NCI-H2081 treated with DMSO at 0.1 percent for 48 hours (cell line): ENCODE results near the gene CPNE8.

Experiments used
- DNase-seq: peaks from one replicate; lab custom pipeline; 2025; lab: John Stamatoyannopoulos, UW

Gene CPNE8

DNA sequence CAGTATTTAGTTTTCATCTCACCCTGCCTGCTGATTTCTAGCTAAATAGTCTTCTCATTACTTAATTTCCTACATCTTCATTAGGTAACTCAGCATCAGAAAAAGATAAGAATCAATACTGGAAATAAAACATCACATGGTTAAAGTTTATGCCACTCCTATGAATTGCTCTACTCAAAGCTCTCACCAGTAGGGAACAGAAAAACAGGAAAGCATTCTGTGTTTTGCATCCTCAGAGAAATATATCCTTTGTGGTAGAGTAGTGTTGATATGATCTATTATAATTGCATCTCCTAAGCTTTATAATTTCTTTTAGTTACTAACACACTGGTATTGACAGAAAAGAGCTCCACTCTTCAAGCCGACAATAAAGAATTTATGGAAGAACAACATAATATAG lies 9.9 kb downstream of the CPNE8 start:
- DNase-seq: no peak

DNA sequence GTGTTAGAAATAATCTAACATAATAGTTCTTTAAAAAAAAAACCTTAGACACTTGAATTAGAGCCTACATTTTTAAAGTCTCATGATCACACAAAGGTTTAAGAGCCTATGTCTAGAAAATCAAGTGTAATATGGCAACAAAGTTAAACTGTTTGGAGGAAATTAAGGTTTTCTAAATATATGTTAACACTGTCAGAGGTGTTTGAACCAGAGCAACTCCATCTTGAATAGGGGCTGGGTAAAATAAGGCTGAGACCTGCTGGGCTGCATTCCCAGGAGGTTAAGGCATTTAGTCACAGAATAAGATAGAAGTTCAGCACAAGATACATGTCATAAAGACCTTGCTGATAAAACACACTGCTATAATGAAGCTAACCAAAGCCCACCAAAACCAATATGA lies 12.4 kb downstream of the CPNE8 start:
- no peak for DNase-seq

- no peak for DNase-seq
Measured at GRCh38 chr12:38892087-38892786, 13.2 kb downstream of the CPNE8 start.

DNA sequence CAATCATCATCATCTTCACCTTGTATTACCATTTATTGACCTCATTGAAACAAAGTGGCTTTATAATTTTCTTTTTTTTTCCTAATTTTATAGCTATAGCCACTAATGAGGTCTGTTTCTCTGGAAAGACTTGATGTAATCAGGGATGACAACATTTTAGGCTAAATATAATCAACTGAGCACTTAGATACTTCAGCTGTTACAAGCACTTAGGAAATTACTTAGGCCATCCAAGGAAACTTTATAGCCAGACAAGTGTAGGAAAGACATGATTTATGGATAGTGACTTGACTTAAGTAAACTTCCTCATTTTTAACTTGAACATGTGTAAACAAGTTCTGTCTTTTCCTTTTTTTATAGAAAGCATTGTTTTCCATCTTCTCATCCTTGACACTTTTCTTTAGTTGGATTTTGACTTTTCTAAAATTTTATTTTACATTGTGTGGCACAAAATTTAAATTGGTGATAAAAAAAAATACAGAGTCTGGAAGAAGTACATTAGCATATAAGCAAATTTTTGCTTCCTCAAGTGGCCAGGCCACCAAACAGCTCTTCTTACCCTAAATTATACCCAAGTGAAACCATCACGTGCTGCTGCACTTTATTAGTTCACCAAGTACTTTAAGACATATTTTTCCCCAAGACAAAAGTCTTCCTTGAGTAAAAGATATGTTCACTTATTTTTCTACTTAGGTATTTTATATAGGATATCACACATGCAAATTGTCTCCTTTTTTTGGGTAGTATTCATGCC lies 15.1 kb downstream of the CPNE8 start:
- DNase-seq: no peak

- no peak for DNase-seq
Measured at GRCh38 chr12:38889297-38889815, 16.0 kb downstream of the CPNE8 start.

DNA sequence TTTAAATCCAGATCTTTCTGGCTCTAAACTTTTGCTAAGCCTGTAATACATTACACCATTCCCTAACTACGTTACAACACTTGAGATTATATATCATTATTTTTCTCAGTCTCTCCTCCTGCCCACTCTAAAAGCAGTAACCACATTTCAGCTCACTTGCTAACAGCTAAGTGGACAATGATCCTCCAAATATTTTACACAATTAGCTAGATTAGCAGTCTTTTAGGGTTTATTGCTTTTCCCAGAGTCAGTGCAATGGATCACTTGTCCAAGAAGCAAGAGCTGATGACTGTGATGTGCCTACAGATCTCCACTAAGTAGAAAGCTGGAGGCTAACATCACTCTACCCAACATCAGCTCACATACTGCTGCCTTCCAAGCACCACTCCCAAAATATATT lies 17.6 kb downstream of the CPNE8 start:
- DNase-seq: no peak

- no peak for DNase-seq
Measured at GRCh38 chr12:38886931-38887330, 18.5 kb downstream of the CPNE8 start.

- no peak for DNase-seq
Measured at GRCh38 chr12:38886064-38886463, 19.3 kb downstream of the CPNE8 start.

DNA sequence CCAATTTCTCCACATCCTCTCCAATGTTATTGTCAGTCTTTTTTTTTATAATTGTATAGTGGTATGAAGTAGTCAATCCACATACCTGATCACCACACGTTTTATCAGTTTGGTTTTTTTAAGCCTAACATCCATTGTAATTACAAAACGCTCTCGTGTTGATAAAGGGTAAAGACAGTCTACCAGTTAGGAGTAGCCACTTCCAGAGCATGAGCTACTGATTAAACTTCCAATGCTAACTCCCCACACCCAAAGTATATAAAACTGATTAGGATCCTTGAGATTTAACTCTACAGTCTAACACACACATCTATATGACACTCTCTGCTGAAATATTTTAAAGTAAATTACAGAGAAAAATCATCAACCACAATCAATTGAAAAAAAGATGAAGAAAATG lies 20.7 kb downstream of the CPNE8 start:
- no peak for DNase-seq

DNA sequence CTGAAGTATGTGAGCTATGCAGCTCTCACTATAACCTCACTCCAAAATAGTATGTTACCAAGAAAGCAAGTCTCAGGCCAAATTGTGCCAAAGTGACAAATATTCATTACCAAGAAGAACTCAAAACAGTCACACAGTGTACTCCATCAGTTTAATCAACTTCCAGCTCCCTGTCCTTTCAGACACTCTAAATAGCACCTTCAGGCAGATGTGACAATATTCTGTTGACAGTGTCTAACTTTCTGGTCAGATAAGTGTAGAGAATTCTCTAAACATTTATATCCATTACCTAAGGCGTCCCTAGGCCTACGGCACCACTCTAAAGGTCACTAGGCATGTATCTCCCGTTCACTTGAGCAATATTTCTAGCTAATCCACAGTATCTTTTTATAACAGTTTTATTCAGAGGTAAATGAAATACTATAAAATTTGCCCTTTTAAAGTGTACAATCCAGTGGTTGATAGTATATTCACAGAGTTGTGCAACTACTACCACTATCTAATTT lies 21.7 kb downstream of the CPNE8 start:
- DNase-seq: no peak

- DNase-seq: no peak
Measured at GRCh38 chr12:38880288-38880687, 25.1 kb downstream of the CPNE8 start.

- no peak for DNase-seq
Measured at GRCh38 chr12:38878986-38879385, 26.4 kb downstream of the CPNE8 start.

DNA sequence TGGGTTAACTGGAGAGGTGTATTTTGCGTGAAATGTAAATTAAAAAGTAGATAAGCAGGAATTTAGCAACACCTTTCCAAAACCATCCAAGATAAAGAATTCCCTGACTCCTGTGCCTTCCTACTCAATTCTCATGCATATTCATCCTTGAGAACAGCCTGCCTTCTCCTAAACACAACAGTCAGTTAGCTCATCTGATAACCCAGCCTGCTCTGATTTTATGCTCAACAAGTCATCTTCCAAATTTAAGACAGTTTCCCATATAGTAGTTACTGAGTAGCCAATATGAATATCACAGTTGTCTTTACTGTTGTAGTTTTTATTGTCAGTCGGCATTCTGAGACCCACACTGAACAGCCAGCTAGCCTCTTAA lies 27.1 kb downstream of the CPNE8 start:
- DNase-seq: no peak

DNA sequence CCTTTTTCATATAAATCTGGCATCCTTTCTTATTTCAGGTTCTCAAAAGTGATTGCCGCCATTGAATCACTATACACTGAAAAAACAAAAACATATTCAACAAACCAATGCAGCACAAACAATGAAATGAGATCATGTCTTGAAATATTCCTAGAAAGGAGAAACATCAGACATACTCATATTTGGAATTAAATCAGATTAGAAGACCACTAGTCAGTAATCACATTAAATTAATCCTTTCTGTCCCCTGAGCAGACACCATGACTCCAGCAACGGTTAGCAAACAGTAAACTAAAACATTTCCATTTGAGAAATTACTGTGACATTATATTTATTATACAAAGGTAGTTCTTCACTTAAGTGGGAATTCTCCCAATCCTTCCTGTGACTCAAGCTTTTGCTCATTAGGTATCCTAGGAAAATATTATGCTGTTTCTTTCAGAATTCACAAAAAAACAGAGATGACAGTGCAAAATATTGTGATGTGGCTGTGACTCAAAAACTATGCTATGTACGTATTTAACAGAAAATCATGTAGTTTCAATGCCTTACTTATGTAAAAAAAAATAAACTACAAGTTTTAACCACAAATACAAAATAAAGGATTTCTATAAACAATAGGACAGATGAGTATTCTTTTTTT lies 29.7 kb downstream of the CPNE8 start:
- no peak for DNase-seq

- DNase-seq: no peak
Measured at GRCh38 chr12:38872561-38872960, 32.8 kb downstream of the CPNE8 start.

- no peak for DNase-seq
Measured at GRCh38 chr12:38872156-38872555, 33.2 kb downstream of the CPNE8 start.

- DNase-seq: no peak
Measured at GRCh38 chr12:38869036-38869435, 36.4 kb downstream of the CPNE8 start.

DNA sequence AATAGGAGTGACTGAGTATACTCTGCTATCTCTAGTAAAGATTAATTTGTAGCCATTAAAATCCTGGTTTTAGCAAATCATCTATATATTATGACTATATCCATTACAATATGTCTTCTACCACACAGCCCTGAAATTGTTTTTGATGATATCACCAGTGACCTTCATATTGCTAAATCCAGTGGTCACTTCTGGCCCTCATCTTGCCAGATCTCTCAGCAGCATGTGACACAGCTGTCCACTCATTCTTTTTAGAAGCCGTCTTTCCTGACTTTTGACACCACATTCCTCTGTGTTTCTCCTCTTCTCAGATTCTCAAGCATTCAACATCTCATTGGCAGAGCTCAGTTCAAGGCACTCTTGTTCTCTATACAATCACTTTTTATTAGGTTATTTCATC lies 54.9 kb downstream of the CPNE8 start:
- no peak for DNase-seq

DNA sequence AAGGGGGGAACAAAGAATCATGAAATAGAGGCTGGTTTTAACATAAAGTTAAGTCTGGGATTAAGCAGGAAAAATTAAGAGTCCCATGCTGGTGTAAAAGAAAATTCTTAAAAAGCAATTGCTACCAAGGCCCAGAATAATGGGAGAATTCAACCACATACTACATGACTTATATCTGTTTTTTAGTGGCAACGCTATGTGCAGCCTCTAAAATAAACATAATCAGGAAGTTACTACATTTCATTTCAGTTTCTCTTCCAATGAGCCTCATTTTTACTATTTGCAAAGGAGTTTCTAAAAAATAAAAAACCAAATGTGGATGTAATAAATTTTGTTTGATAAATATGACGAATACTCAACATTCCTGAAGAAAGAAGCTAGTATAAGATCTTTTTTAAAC lies 58.1 kb downstream of the CPNE8 start:
- no peak for DNase-seq

DNA sequence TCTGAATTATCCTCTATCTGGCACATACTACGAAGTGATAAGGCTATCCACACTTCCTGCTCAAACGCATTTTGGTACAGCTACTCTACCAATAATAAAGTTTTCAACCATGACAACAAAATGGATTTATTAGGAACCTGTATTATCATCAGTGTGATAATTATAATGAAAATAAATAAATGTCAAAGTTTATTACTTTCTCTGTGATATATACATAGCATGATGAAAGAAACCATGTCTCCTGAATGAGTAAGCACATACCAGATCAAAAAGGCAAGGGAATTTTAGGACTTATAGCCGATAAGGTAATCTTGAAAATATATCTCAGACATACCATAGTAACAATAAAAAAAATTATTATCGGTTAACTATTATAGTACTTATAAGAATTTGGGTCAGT lies 61.1 kb downstream of the CPNE8 start:
- no peak for DNase-seq

DNA sequence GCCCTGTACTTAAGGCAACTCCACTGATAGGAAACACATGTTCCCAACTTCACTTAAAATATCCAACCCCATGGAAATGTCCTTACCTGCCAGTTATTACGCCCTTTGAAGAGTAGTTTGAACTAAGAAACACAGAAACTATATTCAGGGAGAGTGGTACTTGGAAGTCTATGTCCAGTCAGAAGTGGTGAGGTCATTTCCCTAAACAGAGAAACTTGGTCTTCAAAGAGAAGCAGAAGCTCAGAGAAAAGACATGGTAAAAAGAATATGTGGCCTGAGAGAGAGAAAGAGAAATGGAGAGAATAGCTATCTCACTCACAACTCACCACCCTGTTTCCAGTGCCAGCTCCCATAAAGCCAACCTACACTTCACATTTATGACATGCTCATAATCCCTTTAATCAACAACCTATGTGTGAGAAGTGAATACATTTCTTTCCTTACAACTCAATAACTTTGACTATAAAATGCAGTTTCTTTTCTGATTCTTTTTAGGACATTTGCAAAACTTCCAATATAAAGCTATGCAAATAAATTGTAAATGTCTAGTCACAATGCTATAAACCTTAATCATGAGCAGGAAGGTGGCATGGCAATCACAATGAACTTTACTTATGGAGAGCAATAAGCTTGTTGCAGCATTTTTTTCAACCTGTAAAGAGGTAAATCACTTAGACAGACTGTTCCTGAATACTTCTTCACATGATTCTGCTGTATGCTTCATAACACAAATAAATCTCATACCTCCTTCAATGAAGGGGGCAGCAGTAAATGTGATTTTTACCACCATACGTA lies 67.1 kb downstream of the CPNE8 start:
- DNase-seq: no peak

GRCh38 chr12:38831715-38832114 lies 73.7 kb downstream of the CPNE8 start:
- no peak for DNase-seq
